ENCODE data around the gene PRXL2A. TPM values are rescaled to one million over a fixed set of nuclear protein-coding genes. Genes with fewer than 3 reads are reported as not detected.
A peak's percentile ranks its signal among the peaks of the same experiment; 100 is the strongest.

Gene PRXL2A
- total and polyA plus RNA-seq, 10 of the 15 experiments (the other 5 are each of a cell fraction or from before 2014, with no cell fraction given), result 2.8 to 15.6 (median 11.1) TPM

DNA sequence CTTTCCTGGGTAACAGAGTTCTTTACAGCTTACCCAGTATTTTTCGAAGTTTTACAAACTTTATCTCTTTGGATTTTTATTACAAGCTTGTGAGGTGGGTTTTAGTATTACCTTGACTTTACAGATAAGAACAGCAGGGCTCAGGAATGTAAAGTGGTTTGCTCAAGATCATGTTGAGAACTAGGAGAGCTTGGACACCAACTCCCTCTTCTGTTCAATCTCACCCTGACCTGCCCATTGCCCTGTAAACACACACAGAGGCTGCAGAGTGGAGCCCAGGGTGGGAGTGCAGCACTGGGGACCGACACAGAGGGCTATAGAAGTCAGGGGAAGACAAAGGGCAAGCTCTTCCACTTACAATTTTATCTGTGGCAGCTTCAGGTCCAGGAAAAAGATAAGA, 41.2 kb downstream of the PRXL2A start:
- H2AFZ ChIP-seq (ENCODE audit: control insufficient read depth, low read depth, low read length), result no peak overlapping the region
- no peaks in the 10 kb centered on the region for H4K20me1 ChIP-seq (ENCODE audit: control insufficient read depth, insufficient read depth)
- no peak overlapping the region for H3K9ac ChIP-seq (ENCODE audit: control insufficient read depth, insufficient read depth, low read length)
- H3K9me3 ChIP-seq (replicated peaks; ENCODE audit: control insufficient read depth, insufficient read depth, low read length), result peaks cover 3% of the 10 kb centered on the region; the same call in 1 of the 3 replicates
- ChIA-PET RAD21 (ENCODE audit: unreplicated experiment) (interaction anchor here (0.6 to 12.4 kb wide), 8 partner anchors 12 to 481 kb away, joined by 3 to 432 read pairs (median 4); no protein-coding TSS in a partner anchor), POLR2A (interaction anchor here (0.5 to 3.1 kb wide), 6 partner anchors 12 to 54 kb away, joined by 3 to 29 read pairs (median 6); no protein-coding TSS in a partner anchor), SMC1A (ENCODE audit: uncharacterized antibody, unreplicated experiment) (interaction anchor here (0.7 to 36.0 kb wide), 14 partner anchors 15 to 655 kb away, joined by 3 to 1038 read pairs (median 3); no protein-coding TSS in a partner anchor), CTCF (interaction anchor here (0.6 to 21.3 kb wide), 12 partner anchors 11 to 215 kb away, joined by 3 to 852 read pairs (median 3); no protein-coding TSS in a partner anchor)
- in situ Hi-C loops (cut with MboI), result loop anchor here (5.0 to 10.0 kb wide), 3 partner anchors 53 to 475 kb away; no protein-coding TSS in a partner anchor
- 68% methylated on average over 2 of the region's 2 CpGs for WGBS (ENCODE audit: insufficient coverage, insufficient replicate concordance, low lambda C conversion rate, missing lambda C conversion rate)
- H3K79me2 ChIP-seq (ENCODE audit: control insufficient read depth, insufficient read depth, low read length), result no peaks in the 10 kb centered on the region
- intact Hi-C loops (cut with micrococcal nuclease; ENCODE audit: unreplicated experiment), result no loop called here
- BruUV-seq (replicated peaks), result no TSS peak
- no peaks in the 10 kb centered on the region for H3K36me3 ChIP-seq (ENCODE audit: control insufficient read depth in 2 of 2, insufficient read depth in 2 of 2, low read length in 1 of 2)
- H3K4me1 ChIP-seq (ENCODE audit: control insufficient read depth, insufficient read depth, low read length), result peaks cover 18% of the 10 kb centered on the region
- H3K27ac ChIP-seq (ENCODE audit: control insufficient read depth, insufficient read depth), result no peak overlapping the region
- no peak for TF ChIP-seq FOS (IDR thresholded peaks at IDR 0.05; ENCODE audit: borderline replicate concordance, extremely low read depth, insufficient read length)
- no peak for TF ChIP-seq CTCF (IDR thresholded peaks at IDR 0.05 in 2 of 3, conservative IDR thresholded peaks at IDR 0.05 in 1 of 3; ENCODE audit: control insufficient read depth in 2 of 3, extremely low read depth in 1 of 3, insufficient read depth in 1 of 3, low read depth in 3 of 3, low read length in 3 of 3)
- TF ChIP-seq BHLHE40 (IDR thresholded peaks at IDR 0.05; ENCODE audit: borderline replicate concordance in 1 of 2, low read depth in 2 of 2, low read length in 1 of 2), result no peak
- TF ChIP-seq RB1 (IDR thresholded peaks at IDR 0.05; ENCODE audit: borderline replicate concordance), result no peak
- TF ChIP-seq USF1 (IDR thresholded peaks at IDR 0.05; ENCODE audit: borderline replicate concordance, extremely low read length, insufficient read depth, low read depth, low read length), result no peak
- TF ChIP-seq HSF1 (IDR thresholded peaks at IDR 0.05; ENCODE audit: low read depth, low read length), result no peak
- TF ChIP-seq, protein P1, sequence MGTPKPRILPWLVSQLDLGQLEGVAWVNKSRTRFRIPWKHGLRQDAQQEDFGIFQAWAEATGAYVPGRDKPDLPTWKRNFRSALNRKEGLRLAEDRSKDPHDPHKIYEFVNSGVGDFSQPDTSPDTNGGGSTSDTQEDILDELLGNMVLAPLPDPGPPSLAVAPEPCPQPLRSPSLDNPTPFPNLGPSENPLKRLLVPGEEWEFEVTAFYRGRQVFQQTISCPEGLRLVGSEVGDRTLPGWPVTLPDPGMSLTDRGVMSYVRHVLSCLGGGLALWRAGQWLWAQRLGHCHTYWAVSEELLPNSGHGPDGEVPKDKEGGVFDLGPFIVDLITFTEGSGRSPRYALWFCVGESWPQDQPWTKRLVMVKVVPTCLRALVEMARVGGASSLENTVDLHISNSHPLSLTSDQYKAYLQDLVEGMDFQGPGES (IDR thresholded peaks at IDR 0.05), result no peak
- no peak for TF ChIP-seq POLR2AphosphoS5 (IDR thresholded peaks at IDR 0.05; ENCODE audit: low read length)
- no peak for TF ChIP-seq RAD21 (IDR thresholded peaks at IDR 0.05; ENCODE audit: insufficient read depth, low read depth, low read length)
- no peak overlapping the region for H3K4me3 ChIP-seq
- no peak for ATAC-seq
- no peaks in the 10 kb centered on the region for H3K27me3 ChIP-seq (replicated peaks in 1 of 2; ENCODE audit: control insufficient read depth in 2 of 2, insufficient read depth in 2 of 2, low read length in 1 of 2)
- peak overlapping the region; percentile 41; the same call in 1 of the 2 replicates for H3K4me2 ChIP-seq (ENCODE audit: control insufficient read depth, insufficient read depth)
- DNase-seq (ENCODE audit: low read depth, low spot score), result no peak
- FAIRE-seq, result no peak

Data from GM12878 (cell line).